ENCODE measurements around the gene LTBP2. TPM values are rescaled to one million over a fixed set of nuclear protein-coding genes. Genes with fewer than 3 reads are reported as not detected.

Gene LTBP2
- total and polyA plus RNA-seq, 5 donors from 2014 or later = 0.02 to 0.54 (median 0.17) TPM

DNA sequence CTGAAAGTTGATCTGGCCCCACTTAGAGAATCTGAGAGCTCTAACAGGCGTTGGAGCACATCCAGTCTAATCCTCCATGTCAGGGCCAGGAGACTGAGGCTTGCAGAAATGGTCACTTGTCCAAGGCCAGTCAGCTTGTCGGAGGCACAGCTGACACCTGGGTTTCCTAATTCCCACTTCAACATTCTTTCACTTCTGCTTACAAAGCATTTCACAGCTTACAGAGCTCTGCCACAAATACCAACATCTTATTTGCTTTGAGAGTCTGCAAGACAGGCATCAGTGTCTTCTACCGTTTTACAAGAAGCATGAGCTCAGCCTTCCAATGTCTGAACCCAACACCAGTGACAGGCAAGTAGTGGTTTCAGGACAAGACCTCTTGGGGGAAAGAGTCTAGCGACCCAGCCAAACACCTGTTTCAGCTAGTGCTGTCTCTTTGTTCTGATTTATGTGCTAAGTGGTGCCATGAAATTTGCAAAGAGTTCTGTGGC is 86.6 kb downstream of the LTBP2 start:
- peaks cover 0 to 3% (median 0%) of the 10 kb centered on the region in 7 donors for H3K9me3 Mint-ChIP-seq
- peaks cover 16% of the 10 kb centered on the region for H3K27me3 Mint-ChIP-seq

DNA sequence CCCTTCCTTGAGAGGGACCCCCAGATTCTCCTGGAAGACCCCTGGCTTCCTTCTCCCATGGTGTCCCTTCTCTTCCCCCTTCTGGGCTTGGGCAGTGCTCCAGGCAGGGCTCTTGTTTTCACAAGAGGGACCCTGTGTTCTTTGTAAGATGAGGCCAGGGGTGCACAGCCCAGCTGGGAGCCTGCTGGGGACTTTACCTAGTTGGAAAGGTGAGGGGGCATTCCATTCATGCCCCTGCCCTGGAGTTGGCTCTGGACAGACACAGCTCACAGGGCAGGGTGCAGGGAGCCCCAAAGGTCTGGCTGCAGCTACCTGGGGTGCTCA is 87.3 kb downstream of the LTBP2 start:
- H3K27me3 ChIP-seq (ENCODE audit: control insufficient read depth, insufficient read depth, low read length) = no peaks in the 10 kb centered on the region
- H3K36me3 ChIP-seq (ENCODE audit: control insufficient read depth, insufficient read depth, low read length) = no peaks in the 10 kb centered on the region
- no peak overlapping the region for H3K27ac ChIP-seq (ENCODE audit: insufficient read depth, low read length, poor library complexity, severe bottlenecking)
- no peaks in the 10 kb centered on the region for H3K9me3 ChIP-seq (ENCODE audit: control insufficient read depth in 2 of 2, low read length in 2 of 2)
- no peak for ATAC-seq (ENCODE audit: low read depth in 2 of 2)
- H3K4me3 ChIP-seq (ENCODE audit: low read depth, low read length) = no peak overlapping the region
- no peak for DNase-seq
- no peaks in the 10 kb centered on the region for H3K4me1 ChIP-seq (ENCODE audit: control insufficient read depth, insufficient read depth, low read length, poor library complexity, severe bottlenecking)
- Mint-ChIP-seq H3K9me3 (peaks cover 0 to 3% (median 0%) of the 10 kb centered on the region in 7 donors), H3K27ac (no peak overlapping the region), H3K36me3 (no peaks in the 10 kb centered on the region), H3K4me3 (no peak overlapping the region), H3K4me1 (no peaks in the 10 kb centered on the region), H3K27me3 (peaks cover 16% of the 10 kb centered on the region)

More for the DNA sequence above, 86.6 kb downstream of the LTBP2 start:
- DNase-seq = no peak
- no peak for ATAC-seq (ENCODE audit: low read depth in 2 of 2)
- Histone ChIP-seq H3K36me3 (ENCODE audit: control insufficient read depth, insufficient read depth, low read length) (no peaks in the 10 kb centered on the region), H3K9me3 (ENCODE audit: control insufficient read depth in 2 of 2, low read length in 2 of 2) (no peaks in the 10 kb centered on the region), H3K4me1 (ENCODE audit: control insufficient read depth, insufficient read depth, low read length, poor library complexity, severe bottlenecking) (no peaks in the 10 kb centered on the region), H3K4me3 (ENCODE audit: low read depth, low read length) (no peak overlapping the region), H3K27ac (ENCODE audit: insufficient read depth, low read length, poor library complexity, severe bottlenecking) (no peak overlapping the region), H3K27me3 (ENCODE audit: control insufficient read depth, insufficient read depth, low read length) (no peaks in the 10 kb centered on the region)
- Mint-ChIP-seq H3K27ac (no peak overlapping the region), H3K4me1 (no peaks in the 10 kb centered on the region), H3K36me3 (no peaks in the 10 kb centered on the region), H3K4me3 (peak overlapping the region in 1 of 4 donors; percentile 86)

DNA sequence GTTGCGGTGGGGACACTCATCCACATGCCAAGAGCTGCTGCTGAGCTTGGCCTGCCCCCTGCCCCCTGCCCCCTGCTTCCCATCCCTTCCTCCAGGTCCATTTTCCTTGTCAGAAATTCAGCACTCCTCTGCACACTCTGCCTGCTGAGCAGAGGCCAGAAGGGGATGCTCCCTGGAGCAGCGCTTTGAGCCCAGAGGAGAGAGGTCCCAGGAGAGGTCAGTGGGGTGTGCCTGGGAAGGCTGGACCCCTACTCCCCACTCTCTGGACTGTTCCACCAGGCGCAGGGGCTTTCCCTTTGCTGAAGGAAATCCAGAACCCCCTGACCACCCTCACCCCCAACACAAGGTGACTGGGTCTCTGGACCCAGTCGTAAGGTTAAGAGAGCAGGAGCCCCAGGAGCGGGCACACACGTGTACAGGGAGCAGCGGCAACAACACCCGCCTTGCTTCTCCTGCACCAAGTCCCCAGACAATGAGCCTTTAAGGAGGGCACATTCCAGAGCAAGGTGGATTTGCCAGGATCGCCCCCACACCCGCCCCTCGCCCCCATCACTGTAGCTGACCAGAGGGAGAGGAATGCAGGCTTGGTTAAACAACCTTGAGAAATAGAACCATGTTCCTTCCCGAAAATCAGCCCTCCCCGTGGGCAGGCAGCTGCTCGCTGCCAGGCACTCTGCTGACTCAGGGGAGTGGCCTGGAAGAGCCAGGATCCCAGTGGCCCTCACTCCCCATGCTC is 87.8 kb downstream of the LTBP2 start:
- no peaks in the 10 kb centered on the region for H3K27me3 ChIP-seq (ENCODE audit: control insufficient read depth, insufficient read depth, low read length)
- H3K27ac ChIP-seq (ENCODE audit: insufficient read depth, low read length, poor library complexity, severe bottlenecking) = no peak overlapping the region
- H3K4me1 ChIP-seq (ENCODE audit: control insufficient read depth, insufficient read depth, low read length, poor library complexity, severe bottlenecking) = no peaks in the 10 kb centered on the region
- Mint-ChIP-seq H3K27ac (no peak overlapping the region), H3K4me1 (no peaks in the 10 kb centered on the region), H3K36me3 (no peaks in the 10 kb centered on the region), H3K9me3 (peaks cover 0 to 3% (median 0%) of the 10 kb centered on the region in 7 donors), H3K4me3 (no peak overlapping the region), H3K27me3 (peaks cover 16% of the 10 kb centered on the region)
- no peak for ATAC-seq (ENCODE audit: low read depth in 2 of 2)
- H3K9me3 ChIP-seq (ENCODE audit: control insufficient read depth in 2 of 2, low read length in 2 of 2) = no peaks in the 10 kb centered on the region
- DNase-seq = no peak
- H3K4me3 ChIP-seq (ENCODE audit: low read depth, low read length) = no peak overlapping the region
- no peaks in the 10 kb centered on the region for H3K36me3 ChIP-seq (ENCODE audit: control insufficient read depth, insufficient read depth, low read length)

DNA sequence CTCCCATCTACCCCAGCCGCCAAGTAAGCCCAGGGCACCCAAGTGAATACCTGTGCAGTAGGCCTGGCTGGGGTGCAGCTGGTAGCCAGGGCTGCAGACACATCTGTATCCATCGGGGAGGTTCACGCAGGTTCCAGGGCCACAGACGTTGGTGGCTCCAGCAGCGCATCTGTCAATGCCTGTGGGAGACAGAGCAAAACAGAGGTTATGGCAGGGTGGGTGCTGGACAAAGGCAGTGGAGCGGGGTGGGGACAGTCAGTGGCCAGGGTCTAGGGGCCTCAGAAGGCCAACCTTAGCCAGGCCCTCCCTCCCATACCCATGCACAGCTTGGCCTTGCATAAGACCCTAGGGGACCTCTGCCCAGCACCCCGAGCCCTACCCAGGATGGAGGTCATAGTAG is 89.3 kb downstream of the LTBP2 start:
- ATAC-seq (ENCODE audit: low read depth in 2 of 2) (no peak), DNase-seq (no peak)
- peaks cover 27% of the 10 kb centered on the region for H3K27me3 Mint-ChIP-seq
- H3K27ac Mint-ChIP-seq = no peak overlapping the region
- H3K4me1 Mint-ChIP-seq = peaks cover 0 to 2% (median 0%) of the 10 kb centered on the region in 4 donors
- no peak overlapping the region for H3K4me3 Mint-ChIP-seq
- Histone ChIP-seq H3K9me3 (ENCODE audit: control insufficient read depth in 2 of 2, low read length in 2 of 2) (no peaks in the 10 kb centered on the region), H3K27me3 (ENCODE audit: control insufficient read depth, insufficient read depth, low read length) (no peaks in the 10 kb centered on the region), H3K27ac (ENCODE audit: insufficient read depth, low read length, poor library complexity, severe bottlenecking) (no peak overlapping the region), H3K4me3 (ENCODE audit: low read depth, low read length) (no peak overlapping the region), H3K36me3 (ENCODE audit: control insufficient read depth, insufficient read depth, low read length) (no peaks in the 10 kb centered on the region), H3K4me1 (ENCODE audit: control insufficient read depth, insufficient read depth, low read length, poor library complexity, severe bottlenecking) (no peaks in the 10 kb centered on the region)
- H3K36me3 Mint-ChIP-seq = no peaks in the 10 kb centered on the region
- H3K9me3 Mint-ChIP-seq = peaks cover 0 to 3% (median 0%) of the 10 kb centered on the region in 7 donors

DNA sequence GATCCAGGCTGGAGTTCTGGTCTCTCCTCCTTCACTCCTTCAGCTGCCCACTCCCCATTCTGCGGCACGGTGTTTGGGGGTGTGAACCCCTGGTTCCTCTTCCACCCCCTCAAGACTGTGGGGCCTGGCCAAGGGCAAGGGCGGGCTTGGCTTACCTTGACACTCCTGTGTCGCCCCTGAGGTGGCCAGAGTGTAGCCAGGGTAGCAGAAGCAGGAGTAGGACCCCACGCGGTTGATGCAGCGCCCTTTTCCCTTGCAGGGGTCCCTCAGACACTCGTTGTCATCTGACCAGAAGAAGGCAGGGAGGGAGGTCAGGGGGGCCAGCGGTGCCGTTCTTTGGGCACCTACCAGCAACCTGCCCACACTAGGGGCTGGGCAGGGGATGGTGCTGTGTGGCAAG is 90.3 kb downstream of the LTBP2 start:
- no peak for DNase-seq
- H3K4me1 ChIP-seq (ENCODE audit: control insufficient read depth, insufficient read depth, low read length, poor library complexity, severe bottlenecking) = no peaks in the 10 kb centered on the region
- Mint-ChIP-seq H3K36me3 (no peaks in the 10 kb centered on the region), H3K27ac (no peak overlapping the region), H3K4me1 (peaks cover 0 to 2% (median 0%) of the 10 kb centered on the region in 4 donors), H3K9me3 (peaks cover 0 to 3% (median 0%) of the 10 kb centered on the region in 7 donors), H3K27me3 (peaks cover 23% of the 10 kb centered on the region), H3K4me3 (no peak overlapping the region)
- H3K4me3 ChIP-seq (ENCODE audit: low read depth, low read length) = no peak overlapping the region
- no peaks in the 10 kb centered on the region for H3K9me3 ChIP-seq (ENCODE audit: control insufficient read depth in 2 of 2, low read length in 2 of 2)
- no peak for ATAC-seq (ENCODE audit: low read depth in 2 of 2)
- no peaks in the 10 kb centered on the region for H3K36me3 ChIP-seq (ENCODE audit: control insufficient read depth, insufficient read depth, low read length)
- no peak overlapping the region for H3K27ac ChIP-seq (ENCODE audit: insufficient read depth, low read length, poor library complexity, severe bottlenecking)
- H3K27me3 ChIP-seq (ENCODE audit: control insufficient read depth, insufficient read depth, low read length) = no peaks in the 10 kb centered on the region

DNA sequence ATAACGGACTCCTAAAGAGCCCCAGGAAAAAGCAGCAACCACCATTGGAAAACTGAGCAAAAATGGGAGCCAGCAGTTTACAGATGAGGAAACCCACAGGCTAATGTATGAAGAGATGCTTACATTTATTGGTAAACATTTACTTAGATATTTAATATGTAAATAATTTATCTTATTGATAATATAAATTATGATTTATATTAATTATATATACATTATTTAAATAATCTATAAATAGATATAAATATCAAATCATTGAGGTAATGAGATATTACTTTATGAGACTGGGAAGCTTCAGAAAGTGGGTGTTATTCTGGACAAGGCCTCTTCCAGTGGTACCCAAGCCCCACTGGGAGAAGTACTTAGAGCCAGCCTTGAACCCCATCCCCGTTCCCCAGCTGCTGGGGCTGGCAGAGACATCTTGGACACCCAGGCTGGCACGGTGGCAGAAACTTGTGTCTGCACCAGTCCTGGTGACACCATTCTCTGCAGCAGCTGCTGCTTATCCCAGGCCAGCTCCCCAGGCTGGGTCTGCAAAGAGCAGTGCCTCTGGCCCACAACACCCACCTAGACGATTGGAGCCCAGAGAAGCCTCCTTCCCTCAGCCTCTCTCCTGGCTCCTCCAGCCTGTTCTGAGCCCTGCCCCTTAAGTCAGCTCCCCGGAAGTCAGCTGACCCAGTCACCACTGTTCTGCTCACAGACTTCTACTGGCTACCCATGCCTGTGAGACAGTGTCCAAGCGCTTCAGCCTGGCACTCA is 92.5 kb downstream of the LTBP2 start:
- no peak for ATAC-seq (ENCODE audit: low read depth in 2 of 2)
- H3K9me3 Mint-ChIP-seq = peaks cover 0 to 1% (median 0%) of the 10 kb centered on the region in 7 donors

DNA sequence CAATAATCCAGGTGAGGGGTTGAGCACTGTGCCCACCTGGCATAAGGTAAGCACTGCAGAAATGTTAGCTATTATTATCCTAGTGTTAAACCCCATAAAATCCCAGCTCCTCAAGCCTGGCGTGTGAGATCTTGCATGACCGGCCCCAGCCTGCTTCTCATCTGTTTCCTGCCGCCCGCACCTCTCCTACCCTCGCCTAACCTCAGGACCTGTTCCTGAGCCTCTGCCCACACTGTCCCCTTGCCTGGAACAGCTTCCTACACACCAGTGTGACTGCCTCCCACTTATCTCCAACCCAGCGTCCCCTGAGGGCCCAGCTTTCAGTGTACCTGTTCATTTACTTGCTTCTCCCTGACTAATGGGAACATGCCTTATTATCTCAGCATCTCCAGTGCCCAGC is 93.8 kb downstream of the LTBP2 start:
- Histone ChIP-seq H3K27me3 (ENCODE audit: control insufficient read depth, insufficient read depth, low read length) (no peaks in the 10 kb centered on the region), H3K4me1 (ENCODE audit: control insufficient read depth, insufficient read depth, low read length, poor library complexity, severe bottlenecking) (no peaks in the 10 kb centered on the region), H3K4me3 (ENCODE audit: low read depth, low read length) (no peak overlapping the region), H3K27ac (ENCODE audit: insufficient read depth, low read length, poor library complexity, severe bottlenecking) (no peak overlapping the region), H3K9me3 (ENCODE audit: control insufficient read depth in 2 of 2, low read length in 2 of 2) (no peaks in the 10 kb centered on the region), H3K36me3 (ENCODE audit: control insufficient read depth, insufficient read depth, low read length) (no peaks in the 10 kb centered on the region)
- H3K27ac Mint-ChIP-seq = no peak overlapping the region
- ATAC-seq (ENCODE audit: low read depth in 2 of 2) (no peak), DNase-seq (no peak)
- peaks cover 0 to 3% (median 0%) of the 10 kb centered on the region in 7 donors for H3K9me3 Mint-ChIP-seq
- no peak overlapping the region for H3K4me3 Mint-ChIP-seq
- peaks cover 16% of the 10 kb centered on the region for H3K27me3 Mint-ChIP-seq
- peaks cover 0 to 10% (median 5%) of the 10 kb centered on the region in 4 donors for H3K4me1 Mint-ChIP-seq
- no peaks in the 10 kb centered on the region for H3K36me3 Mint-ChIP-seq

More for the DNA sequence above, 92.5 kb downstream of the LTBP2 start:
- H3K27ac ChIP-seq (ENCODE audit: insufficient read depth, low read length, poor library complexity, severe bottlenecking) = no peak overlapping the region
- H3K4me1 Mint-ChIP-seq = peaks cover 0 to 7% (median 3%) of the 10 kb centered on the region in 4 donors
- no peaks in the 10 kb centered on the region for H3K27me3 ChIP-seq (ENCODE audit: control insufficient read depth, insufficient read depth, low read length)
- H3K4me1 ChIP-seq (ENCODE audit: control insufficient read depth, insufficient read depth, low read length, poor library complexity, severe bottlenecking) = no peaks in the 10 kb centered on the region
- H3K4me3 Mint-ChIP-seq = no peak overlapping the region
- H3K36me3 ChIP-seq (ENCODE audit: control insufficient read depth, insufficient read depth, low read length) = no peaks in the 10 kb centered on the region
- H3K36me3 Mint-ChIP-seq = no peaks in the 10 kb centered on the region
- H3K27me3 Mint-ChIP-seq = peaks cover 15% of the 10 kb centered on the region
- no peak overlapping the region for H3K27ac Mint-ChIP-seq
- H3K9me3 ChIP-seq (ENCODE audit: control insufficient read depth in 2 of 2, low read length in 2 of 2) = no peaks in the 10 kb centered on the region
- no peak for DNase-seq
- H3K4me3 ChIP-seq (ENCODE audit: low read depth, low read length) = no peak overlapping the region
